ENCODE measurements around the gene ABCC3.
"Not testable (repeated sequence)": the region's sequence is repeated elsewhere in the genome, so short reads cannot be mapped to it uniquely, and the experiment has no call there.

The ABCC3 gene

GRCh38 chr17:50712641-50713040, 78.0 kb downstream of the ABCC3 start:
- DNase-seq, result no peak

- DNase-seq, result no peak
Measured at GRCh38 chr17:50715471-50715870, 80.8 kb downstream of the ABCC3 start.

- peak; percentile 97 for DNase-seq
Measured at GRCh38 chr17:50719144-50719923, 84.7 kb downstream of the ABCC3 start, which contains the start of gene LUC7L3. TSS of gene LUC7L3 (plus strand) at chr17:50719603. CDS start at chr17:50719733, 130 bp downstream.

DNA sequence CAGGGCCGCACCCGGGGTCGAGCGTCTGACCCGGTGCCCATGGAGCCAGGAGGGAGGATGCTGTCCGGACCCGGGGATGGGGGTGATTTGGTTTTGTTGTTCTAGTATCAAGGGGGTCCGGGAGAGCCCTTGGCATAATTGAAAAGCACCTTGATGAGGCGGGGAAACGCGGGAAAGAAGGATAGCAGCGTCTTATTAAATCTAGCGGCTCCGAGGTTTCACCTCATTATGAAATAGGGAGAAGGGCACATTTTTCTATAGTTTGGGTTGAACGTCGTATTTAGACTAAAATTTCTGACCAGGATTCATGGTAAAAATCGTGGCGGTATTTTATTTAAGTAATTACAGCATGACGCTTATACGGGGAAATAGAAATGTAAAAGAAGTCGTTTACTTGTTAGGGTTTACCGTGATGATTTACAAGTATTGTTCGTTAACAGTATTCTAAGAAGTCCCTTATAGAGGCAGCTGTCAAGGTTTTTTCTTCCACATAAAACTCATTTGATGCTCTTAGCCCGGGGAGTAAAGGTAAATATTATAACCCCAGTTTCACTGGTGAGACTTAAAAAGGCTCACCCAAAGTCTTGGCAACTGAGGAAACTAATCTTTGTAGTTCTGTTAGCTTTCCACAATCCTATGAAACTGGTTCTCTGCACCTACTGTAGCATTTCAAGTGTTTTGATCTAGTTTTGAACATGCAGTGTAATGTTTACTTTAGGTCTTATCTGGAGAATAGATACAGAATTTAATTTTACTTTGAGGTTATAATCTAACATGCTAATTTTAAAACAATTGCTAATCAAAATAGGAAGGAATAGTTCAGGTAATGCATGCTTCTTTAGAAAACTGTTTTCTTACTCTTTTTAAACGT, 85.5 kb downstream of the ABCC3 start:
- DNase-seq, result no peak

DNA sequence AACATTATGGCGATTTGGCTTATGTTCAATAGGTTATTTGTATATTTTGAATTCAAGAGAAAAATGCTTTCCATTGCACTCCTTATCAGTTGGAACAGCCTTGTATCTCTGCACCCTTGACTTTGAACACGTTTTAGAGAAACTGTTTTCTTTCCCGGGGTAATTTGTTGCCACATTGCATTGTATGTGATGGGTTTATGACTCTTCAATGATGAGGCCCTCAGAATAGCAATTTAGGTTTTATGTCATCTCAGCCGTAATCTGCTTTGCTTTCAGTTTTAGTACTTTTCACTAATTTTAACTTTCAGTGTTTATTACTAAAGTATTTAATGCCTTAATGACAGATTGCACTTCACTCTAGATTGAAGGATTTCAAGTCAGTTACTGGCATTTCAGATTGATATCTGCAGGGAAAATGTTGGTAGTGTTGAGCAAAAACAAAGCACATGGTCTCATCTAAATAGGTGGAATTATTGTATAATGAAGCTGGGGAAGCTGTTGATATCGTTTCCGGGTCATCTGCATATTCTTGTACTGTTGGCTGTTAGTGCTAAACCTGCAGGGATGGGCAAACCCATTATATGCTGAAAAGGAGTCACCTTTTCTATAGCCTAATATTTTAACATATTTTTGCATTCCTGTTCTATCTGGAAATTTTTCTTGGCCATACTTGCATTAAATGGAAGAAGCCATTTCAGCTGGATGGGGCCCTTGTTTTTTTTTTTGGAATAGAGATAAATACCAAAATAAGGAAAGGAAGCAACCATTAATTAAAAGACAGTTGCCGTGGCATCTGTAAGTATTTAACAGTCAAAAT, 86.7 kb downstream of the ABCC3 start:
- DNase-seq, result no peak

DNA sequence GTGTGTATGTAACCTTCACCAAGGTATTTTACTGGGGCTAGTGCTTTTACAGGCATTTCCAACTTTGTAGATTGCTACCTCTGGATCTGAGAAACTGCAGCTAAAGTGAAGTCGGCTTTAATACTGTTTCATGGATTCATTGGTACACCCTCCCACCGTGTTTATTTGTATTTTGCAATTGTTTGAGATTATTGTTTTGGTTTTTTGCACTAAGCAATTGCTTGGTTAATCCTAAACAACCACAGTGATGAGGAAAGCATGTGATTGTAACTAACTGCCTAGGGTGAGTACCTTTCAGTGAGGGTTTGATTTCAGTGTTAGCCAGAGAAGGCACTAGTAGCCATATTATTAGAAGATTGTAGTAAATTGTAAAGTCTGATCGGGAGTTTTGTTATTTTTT, 88.1 kb downstream of the ABCC3 start:
- no peak for DNase-seq

DNA sequence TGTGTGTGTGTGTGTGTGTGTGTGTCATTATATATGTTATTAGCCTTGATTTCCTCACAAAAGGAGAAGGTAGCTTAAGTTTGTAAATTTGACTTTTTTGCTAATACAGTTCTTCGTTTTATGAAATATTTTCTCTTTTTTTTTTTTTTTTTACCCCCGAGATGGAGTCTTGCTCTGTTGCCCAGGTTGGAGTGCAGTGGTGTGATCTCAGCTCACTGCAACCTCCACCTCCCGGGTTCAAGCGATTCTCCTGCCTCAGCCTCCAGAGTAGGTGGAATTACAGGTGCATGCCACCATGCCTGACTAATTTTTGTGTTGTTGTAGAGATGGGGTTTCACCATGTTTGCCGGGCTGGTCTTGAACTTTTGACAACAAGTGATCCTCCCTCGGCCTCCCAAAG, 89.9 kb downstream of the ABCC3 start:
- DNase-seq, result not testable (repeated sequence)

DNA sequence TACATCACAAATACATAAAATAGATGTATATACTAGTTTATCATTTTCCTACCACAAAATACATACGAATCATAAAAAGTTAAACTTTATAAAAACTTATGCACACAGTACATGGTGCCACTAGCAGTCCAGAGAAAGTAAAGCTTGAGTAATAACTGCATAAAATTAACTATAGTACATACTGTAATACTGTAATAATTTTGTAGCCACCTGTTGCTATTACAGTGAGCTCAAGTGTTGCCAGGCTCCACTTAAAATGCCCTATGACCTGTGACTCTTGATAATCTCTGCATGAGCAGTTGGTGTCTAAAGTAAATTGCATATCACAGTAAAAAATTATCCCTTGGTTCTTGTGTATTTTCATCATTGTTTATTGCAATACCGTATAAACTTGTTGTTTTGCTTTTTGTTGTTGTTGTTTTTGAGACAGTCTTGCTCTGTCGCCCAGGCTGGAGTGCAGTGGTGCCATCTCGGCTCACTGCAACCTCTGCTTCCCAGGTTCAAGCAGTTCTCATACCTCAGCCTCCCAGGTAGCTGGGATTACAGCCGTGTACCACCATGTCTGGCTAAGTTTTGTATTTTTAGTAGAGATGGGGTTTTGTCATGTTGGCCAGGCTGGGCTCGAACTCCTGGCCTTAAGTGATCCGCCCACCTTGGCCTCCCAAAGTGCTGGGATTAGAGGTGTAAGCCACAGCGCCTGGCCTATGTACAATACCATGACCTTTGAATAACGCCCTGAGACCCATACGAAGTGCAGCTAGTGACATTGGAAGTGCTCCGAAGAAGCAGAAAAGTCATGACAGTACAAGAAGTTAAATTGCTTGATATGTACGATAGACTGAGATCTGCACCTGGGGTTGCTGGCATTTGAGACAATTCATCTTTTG, 91.3 kb downstream of the ABCC3 start:
- no peak for DNase-seq

- no peak for DNase-seq
Measured at GRCh38 chr17:50728112-50728429, 93.4 kb downstream of the ABCC3 start.

GRCh38 chr17:50728881-50729765, 94.4 kb downstream of the ABCC3 start:
- DNase-seq, result no peak

- no peak for DNase-seq
Measured at GRCh38 chr17:50731575-50732460, 97.1 kb downstream of the ABCC3 start.

DNA sequence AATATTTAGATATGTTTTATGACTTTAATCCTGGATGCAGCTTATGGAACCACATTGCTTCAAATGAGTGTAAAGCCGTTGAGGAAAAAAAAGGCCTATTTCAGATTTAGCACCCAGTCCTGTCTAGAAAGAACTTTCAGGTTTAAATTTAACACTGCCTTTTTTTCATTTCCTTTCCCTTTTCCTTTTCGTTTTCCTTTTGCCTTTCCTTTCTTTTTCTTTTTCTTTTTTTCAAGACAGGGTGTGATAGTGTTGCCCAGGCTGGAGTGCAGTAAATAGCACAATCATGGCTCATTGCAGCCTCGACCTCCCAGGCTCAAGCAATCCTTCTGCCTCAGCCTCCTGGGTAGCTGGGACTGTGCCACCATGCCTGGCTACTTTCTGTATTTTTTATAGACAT, 100.6 kb downstream of the ABCC3 start:
- DNase-seq, result no peak

GRCh38 chr17:50737118-50737698, 102.5 kb downstream of the ABCC3 start:
- no peak for DNase-seq

DNA sequence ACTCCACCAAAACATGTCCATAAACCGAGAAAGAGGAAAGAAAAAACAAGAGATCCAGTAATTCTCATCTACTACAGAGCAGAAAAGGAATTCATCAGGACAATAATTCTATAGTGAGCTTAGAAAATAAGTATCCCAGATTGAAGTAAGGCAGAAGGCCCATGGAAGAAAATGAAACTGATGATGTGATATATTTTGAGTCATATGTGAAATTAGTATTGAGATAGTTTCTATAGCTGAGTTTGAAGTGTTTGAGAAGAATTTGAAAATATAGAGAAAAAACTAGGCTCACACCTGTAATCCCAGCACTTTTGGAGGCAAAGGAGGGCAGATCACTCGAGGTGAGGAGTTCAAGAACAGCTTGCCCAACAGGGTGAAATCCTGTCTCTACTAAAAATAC, 104.4 kb downstream of the ABCC3 start:
- no peak for DNase-seq

Measured in right hindlimb (tissue), 1 donor.